NCI-H1436 treated with DMSO at 0.1 percent for 48 hours (cell line): Measurements from ENCODE around the gene NKRF.

Experiments
- DNase-seq: peaks from one replicate; lab custom pipeline; 2025; lab: John Stamatoyannopoulos, UW

NKRF gene

GRCh38 chrX:119607018-119607389, 780 bp upstream of the NKRF start:
- DNase-seq: no peak

DNA sequence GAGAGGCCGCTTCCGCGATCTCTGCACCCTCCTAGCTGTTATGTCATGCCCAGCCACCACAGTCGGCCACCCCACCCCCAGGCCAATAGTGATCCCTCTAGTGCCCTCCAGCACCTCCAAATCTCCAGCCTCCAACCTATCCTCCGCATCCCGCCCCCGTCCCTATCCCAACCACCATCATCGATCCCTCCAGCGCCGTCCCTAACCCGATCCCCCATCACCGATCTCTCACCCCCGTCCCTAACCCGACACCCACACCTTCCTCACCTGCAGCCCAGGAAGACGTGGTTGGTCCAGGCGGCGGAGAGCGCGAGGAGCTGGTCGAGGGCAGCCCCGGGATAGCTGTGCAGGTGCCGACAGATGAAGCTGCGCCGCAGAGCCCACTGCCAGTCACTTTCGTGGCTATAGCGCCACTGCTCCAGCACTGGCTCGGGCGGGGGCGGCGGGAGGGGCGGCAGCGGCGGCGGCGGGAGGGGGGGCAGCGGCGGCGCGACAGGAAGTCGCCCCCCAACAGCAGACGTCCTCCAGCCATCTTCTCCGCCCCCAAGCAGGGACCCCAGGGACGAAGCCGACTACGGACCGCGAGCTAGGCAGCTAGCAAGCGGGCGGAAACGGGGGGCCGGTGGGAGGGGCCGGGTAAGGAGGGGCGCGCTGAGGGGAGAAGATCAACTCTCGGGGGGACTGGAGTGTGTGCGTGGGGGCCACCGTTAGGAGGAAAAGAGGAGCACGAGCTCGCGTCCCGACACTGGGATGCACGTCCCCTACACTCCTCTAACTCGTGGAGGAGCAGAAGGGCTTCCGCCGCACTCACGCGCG, 552 bp downstream of the NKRF start:
- DNase-seq: no peak

- no peak for DNase-seq
Measured at GRCh38 chrX:119604766-119605463, 1.3 kb downstream of the NKRF start.

DNA sequence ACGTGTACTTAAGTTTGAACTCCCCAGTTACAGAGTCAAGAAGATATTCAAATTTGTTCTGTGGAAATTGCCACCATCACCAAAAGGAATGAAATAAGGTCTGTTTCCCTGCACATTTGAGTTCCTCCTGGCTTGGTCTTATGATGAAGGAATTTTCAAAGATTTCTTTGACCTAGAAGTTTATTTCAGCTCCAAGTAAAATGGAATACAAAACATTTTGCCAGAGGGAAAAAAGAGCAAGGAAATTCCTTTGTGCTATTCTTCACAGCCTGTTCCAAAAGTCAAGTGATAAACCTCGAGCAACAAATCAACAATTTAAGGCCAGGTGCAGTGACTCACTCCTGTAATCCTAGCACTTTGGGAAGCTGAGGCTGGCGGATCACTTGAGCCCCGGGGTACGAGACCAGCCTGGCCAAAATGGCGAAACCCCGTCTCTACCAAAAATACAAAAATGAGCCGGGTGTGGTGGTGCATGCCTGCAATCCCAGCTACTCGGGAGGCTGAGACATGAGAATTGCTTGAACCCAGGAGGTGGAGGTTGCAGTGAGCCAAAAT, 3.4 kb downstream of the NKRF start:
- no peak for DNase-seq

- DNase-seq: no peak
Measured at GRCh38 chrX:119589810-119590209, 16.4 kb downstream of the NKRF start.

DNA sequence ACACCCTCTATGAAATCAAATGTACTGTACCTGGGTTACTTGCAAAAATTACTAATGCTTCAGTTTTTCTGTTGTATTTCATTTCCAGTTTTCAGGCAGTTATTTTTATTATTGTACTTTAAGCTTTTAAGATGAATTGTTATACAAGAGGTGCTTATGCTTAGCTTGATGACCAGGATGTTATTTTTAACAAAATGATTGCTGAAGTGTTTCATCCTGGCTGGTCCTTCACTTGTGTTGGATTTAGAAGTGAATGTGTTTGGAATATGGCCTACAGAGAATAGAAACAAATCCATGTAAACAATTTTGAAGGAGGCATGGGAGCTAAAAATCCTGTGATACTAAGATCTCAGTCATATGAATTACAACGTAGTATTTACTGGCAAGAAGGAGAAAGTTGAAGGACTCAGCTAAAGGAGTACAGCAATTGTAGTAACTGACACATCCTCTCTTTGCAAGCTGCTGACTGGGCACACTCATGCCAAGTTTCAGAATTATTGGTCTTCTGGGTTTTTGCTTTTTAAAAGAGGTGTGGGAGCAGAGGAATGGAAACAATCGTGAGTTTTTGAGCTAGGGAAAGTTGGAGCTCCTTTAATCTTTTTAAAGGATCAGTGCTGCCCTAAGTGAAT, 22.7 kb downstream of the NKRF start:
- DNase-seq: no peak

GRCh38 chrX:119579414-119579813, 26.8 kb downstream of the NKRF start:
- DNase-seq: no peak

DNA sequence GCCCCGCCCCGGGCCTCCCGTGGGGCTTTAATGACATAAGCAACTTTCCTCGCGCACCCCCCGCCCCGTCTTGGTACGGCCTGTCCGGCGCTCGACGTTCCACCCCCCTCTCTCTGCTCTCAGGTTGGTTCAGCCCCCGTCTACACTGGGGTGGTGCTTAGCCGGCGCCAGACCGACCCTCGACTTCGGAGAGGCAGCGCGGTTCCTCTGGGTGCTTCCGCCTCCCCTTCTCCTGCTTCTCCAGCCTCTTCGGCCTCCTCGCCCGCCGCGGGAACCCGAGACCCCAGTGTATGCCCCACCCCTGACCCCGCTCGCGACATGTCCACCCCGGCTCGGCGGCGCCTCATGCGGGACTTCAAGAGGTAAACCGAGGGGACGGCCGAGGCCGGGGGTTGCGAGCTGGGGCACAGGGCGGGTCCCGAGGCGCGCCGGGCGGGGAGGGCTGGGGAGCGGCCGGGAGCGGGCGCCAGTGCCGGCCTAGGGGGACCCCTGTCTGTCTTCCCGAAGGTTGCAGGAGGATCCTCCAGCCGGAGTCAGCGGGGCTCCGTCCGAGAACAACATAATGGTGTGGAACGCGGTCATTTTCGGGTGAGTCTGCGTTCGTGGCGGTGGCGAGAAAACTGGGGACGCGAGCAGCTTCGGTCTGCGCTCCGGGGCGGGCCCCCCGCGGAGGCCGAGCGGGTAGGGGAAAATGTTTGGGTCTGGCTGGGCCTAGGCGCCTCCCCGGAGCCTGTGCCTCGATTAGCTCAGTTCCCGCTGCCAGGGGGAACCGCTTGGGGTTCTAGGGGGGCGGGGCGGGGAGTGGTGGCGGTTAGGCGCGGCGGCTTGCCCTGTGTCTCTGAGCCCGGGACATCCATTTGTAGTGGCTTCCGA, 31.6 kb downstream of the NKRF start, which contains the start of gene UBE2A:
TSS of gene UBE2A (plus strand) at position 170 of the 873 bp plus-strand sequence. CDS start at position 319, 149 bp downstream.
- DNase-seq: peak; percentile 64

DNA sequence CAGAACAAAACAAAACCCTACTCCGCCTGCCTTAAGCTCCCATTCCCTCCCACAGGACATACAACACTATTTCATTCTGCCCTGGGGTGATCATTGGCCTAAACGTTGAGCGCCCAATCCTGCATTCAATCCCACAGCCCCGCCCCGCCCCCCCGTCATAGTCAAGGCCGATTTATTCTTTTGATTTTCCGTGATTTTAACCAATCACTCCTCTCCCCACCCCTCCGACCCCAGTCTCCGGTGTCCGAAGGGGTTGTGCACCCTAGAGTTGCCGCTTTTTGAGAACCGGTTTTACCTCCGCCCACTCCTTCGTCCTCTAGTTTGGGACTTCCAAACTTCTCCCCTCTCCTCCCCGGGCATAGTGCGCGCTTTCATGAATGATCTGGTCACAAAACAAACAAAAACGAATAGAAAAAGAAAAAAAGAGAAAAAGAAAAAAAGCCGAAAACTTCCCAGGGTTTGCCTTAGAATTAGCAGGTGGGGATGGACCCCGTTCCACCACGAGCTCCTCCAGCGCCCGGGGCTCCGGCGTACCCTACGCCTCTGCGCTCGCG, 32.3 kb downstream of the NKRF start:
- no peak for DNase-seq

DNA sequence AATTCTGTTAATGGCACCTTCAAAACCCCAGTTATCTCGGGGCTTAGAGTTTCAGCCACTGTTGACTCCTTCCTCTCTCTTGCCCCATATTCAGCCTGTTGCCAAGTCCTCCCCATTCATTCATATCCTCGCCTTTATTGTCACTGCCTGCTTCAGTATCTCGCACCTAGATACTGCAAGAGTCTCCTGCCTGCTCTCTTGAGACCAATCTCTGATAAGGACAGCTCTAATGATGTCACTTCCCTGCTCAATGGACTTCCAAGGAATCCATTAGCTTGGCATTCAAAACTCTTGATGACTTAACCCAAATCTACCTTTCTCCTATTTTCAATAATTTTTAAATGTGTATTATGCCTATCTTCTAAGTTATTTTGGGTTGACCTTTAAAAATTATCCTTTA, 33.0 kb downstream of the NKRF start:
- no peak for DNase-seq

GRCh38 chrX:119570351-119570835, 35.8 kb downstream of the NKRF start:
- no peak for DNase-seq

DNA sequence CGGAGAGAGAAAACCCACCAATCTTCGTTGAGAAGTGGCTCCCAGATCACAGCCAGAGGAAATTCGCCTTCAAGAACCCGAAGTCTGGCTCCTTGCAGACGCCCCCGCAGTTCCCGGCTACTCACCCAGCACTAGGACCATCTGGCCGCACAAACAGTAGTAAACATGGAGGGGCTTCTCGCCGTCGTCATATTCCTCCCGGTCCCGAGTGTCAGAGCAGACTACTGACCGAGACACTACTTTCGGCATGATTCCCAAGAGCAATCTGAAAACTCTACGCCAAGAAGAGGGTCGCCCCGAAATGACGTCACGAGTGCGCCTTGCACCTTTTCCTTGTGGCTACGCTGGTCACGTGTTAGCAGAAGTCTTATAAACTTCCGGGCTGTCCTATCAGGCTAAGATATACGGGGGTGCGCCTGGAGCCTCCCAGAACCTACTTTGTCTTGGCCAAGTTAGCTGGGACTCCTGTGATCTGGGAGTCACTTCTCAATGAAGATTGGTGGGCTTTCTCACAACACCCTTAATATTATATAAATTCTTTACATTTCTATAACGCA, 41.0 kb downstream of the NKRF start, which contains the start of gene STEEP1:
TSS of gene STEEP1 (minus strand) at position 303 of the 557 bp plus-strand sequence. CDS start at position 249, 54 bp downstream.
- DNase-seq: peak; percentile 93

DNA sequence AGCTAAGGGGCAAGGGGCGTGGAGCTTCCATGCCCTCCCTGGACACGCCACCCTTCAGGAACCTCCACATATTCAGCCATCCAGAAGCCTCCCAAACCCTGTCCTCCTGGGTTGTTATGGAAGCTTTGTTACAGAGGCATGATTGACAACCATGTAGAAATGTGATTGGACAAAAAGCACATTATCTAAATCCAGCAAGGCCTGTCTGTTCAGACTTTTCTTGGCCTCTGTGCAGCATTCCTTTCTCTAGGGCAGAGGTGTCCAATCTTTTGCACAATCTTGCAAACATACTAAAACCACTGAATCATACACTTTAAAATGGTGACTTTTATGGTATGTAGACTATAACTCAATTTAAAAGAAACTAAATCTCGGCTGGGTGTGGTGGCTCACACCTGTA, 53.7 kb downstream of the NKRF start:
- DNase-seq: no peak

GRCh38 chrX:119549327-119550016, 56.8 kb downstream of the NKRF start:
- DNase-seq: no peak

DNA sequence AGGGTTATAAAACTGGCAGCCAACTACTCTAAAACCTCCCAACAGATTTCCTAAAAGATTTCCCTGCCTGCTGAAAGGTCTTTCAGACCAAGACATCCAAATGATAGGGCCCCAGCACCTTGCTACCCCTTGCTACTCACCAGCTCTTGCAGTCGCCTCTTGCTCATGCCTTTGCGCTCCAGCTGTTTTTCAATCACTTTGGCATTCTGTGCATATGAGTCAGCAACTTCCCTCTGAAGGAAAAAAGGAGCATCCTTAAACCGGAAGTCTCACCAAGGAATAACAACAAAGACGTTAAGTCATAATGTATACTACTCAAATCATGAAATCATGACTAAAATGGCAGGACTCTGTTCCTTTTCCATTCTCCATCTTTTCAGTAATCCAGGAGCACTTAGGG, 65.0 kb downstream of the NKRF start:
- DNase-seq: no peak

DNA sequence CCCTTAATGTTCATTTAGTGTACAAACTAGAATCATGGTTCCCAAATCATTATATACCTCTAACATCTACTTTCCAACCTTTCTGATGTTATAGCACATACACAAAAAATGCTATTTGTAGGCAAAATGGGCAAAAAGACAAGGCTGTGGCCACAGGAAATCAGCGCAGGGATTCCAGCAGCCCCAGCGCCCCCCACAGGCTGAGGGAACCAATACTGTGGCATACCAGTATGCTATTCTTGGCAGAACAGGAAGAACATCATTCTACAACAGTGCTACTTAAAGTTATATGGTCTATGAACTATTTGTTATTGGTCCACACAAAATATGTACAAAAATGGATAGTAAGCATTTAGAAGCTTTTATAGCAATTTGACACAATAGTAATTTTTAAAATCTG, 66.4 kb downstream of the NKRF start:
- DNase-seq: no peak
